Measurements from ENCODE around the gene UCK1.

GRCh38 chr9:131477816-131478419 lies 53.1 kb downstream of the UCK1 start:
- TF ChIP-seq, protein P1, sequence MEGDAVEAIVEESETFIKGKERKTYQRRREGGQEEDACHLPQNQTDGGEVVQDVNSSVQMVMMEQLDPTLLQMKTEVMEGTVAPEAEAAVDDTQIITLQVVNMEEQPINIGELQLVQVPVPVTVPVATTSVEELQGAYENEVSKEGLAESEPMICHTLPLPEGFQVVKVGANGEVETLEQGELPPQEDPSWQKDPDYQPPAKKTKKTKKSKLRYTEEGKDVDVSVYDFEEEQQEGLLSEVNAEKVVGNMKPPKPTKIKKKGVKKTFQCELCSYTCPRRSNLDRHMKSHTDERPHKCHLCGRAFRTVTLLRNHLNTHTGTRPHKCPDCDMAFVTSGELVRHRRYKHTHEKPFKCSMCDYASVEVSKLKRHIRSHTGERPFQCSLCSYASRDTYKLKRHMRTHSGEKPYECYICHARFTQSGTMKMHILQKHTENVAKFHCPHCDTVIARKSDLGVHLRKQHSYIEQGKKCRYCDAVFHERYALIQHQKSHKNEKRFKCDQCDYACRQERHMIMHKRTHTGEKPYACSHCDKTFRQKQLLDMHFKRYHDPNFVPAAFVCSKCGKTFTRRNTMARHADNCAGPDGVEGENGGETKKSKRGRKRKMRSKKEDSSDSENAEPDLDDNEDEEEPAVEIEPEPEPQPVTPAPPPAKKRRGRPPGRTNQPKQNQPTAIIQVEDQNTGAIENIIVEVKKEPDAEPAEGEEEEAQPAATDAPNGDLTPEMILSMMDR (IDR thresholded peaks at IDR 0.05; ENCODE audit: low read length): no peak
- TF ChIP-seq EZH2 (optimal IDR thresholded peaks at IDR 0.05; ENCODE audit: low read depth, low read length): no peak

Data from MM.1S (cell line).